Common myeloid progenitor, CD34-positive (primary cell): ENCODE measurements around the gene SEMA6B.
A peak's percentile ranks its signal among the peaks of the same experiment; 100 is the strongest.

Source experiments
- CTCF ChIA-PET: fragments of 350-600 bp; sonication (Branson Sonifier 250); formaldehyde crosslinking; loops from one replicate; lab custom pipeline; 2021; ENCODE audit warnings: antibody characterized with exemption; lab: Charles Lee
- POLR2A ChIA-PET: fragments of 350-600 bp; sonication (Branson Sonifier 250); formaldehyde crosslinking; loops from one replicate; lab custom pipeline; 2021; ENCODE audit warnings: antibody characterized with exemption; lab: Charles Lee
- DNase-seq, 3 donors: peaks; one replicate each; pipeline versions ENCODE4 v3.0.0 to v3.0.0-alpha.2; 2013
- H3K27ac ChIP-seq, 2 experiments: 1 replicate in 1 of 2; 2 replicates in 1 of 2; pipeline ENCODE4 v1.7.0; 2013; ENCODE audit warnings: inconsistent platforms in 2 of 2, low read length in 2 of 2, mild to moderate bottlenecking in 2 of 2, low read depth in 1 of 2, moderate library complexity in 1 of 2; ENCODE audit not compliant: severe bottlenecking in 2 of 2, insufficient read depth in 1 of 2, poor library complexity in 1 of 2
- H3K27me3 ChIP-seq, 5 experiments: replicated peaks in 2 of 5; 1 replicate in 3 of 5; 2 replicates in 2 of 5; pipeline versions ENCODE4 v1.6.1 to v1.7.0; 2013; ENCODE audit warnings: low read length in 4 of 5, mild to moderate bottlenecking in 2 of 5, moderate library complexity in 2 of 5, inconsistent platforms in 1 of 5; ENCODE audit not compliant: insufficient read depth in 5 of 5, control insufficient read depth in 4 of 5
- H3K36me3 ChIP-seq, 4 experiments: 1 replicate in 2 of 4; 2 replicates in 2 of 4; pipeline versions ENCODE4 v1.6.1 to v1.7.0; 2013; ENCODE audit warnings: low read length in 3 of 4, control low read depth in 1 of 4, mild to moderate bottlenecking in 1 of 4; ENCODE audit not compliant: control insufficient read depth in 4 of 4, insufficient read depth in 4 of 4
- H3K4me1 ChIP-seq, 4 experiments: 1 replicate in 3 of 4; 2 replicates in 1 of 4; pipeline versions ENCODE4 v1.6.1 to v1.7.1; 2013; ENCODE audit warnings: low read length in 3 of 4, mild to moderate bottlenecking in 3 of 4, control low read depth in 1 of 4, inconsistent platforms in 1 of 4, moderate library complexity in 1 of 4; ENCODE audit not compliant: control insufficient read depth in 4 of 4, insufficient read depth in 4 of 4; ENCODE audit errors: control extremely low read depth in 1 of 4
- H3K4me3 ChIP-seq, 7 experiments: 1 replicate in 4 of 7; 2 replicates in 3 of 7; pipeline versions ENCODE4 v1.5.1 to v1.7.0; 2013; ENCODE audit warnings: mild to moderate bottlenecking in 7 of 7, low read length in 6 of 7, moderate library complexity in 6 of 7, inconsistent platforms in 2 of 7, low read depth in 2 of 7, control low read depth in 1 of 7; ENCODE audit not compliant: insufficient read depth in 4 of 7, control insufficient read depth in 1 of 7; ENCODE audit errors: extremely low read depth in 1 of 7
- H3K9me3 ChIP-seq, 5 experiments: 1 replicate in 4 of 5; 2 replicates in 1 of 5; pipeline versions ENCODE4 v1.6.1 to v1.7.1; 2013; ENCODE audit warnings: low read length in 4 of 5, mild to moderate bottlenecking in 2 of 5, inconsistent platforms in 1 of 5, low read depth in 1 of 5, moderate library complexity in 1 of 5; ENCODE audit not compliant: control insufficient read depth in 4 of 5, insufficient read depth in 2 of 5; ENCODE audit errors: control extremely low read depth in 1 of 5
- WGBS: methylation state at CpG from one replicate; pipeline ENCODE4 v1.1.5; 2013; ENCODE audit not compliant: insufficient coverage; 5-methylcytosine and 5-hydroxymethylcytosine counted together

SEMA6B gene

GRCh38 chr19:4580021-4580901, 20.8 kb upstream of the SEMA6B start:
- Histone ChIP-seq H3K36me3 (no peaks in the 10 kb centered on the region), H3K4me3 (no peak overlapping the region), H3K27me3 (peaks cover 0 to 86% (median 21%) of the 10 kb centered on the region in 5 experiments), H3K9me3 (no peaks in the 10 kb centered on the region), H3K27ac (no peak overlapping the region), H3K4me1 (peaks cover 0 to 31% (median 29%) of the 10 kb centered on the region in 4 experiments)
- WGBS: 8% methylated on average over 26 of the region's 50 CpGs
- CTCF ChIA-PET: interaction anchor here (0.8 to 1.8 kb wide), 5 partner anchors 9 to 56 kb away, joined by 3 to 6 read pairs (median 5); no protein-coding TSS in a partner anchor
- no peak for DNase-seq
- POLR2A ChIA-PET: no interaction called here

DNA sequence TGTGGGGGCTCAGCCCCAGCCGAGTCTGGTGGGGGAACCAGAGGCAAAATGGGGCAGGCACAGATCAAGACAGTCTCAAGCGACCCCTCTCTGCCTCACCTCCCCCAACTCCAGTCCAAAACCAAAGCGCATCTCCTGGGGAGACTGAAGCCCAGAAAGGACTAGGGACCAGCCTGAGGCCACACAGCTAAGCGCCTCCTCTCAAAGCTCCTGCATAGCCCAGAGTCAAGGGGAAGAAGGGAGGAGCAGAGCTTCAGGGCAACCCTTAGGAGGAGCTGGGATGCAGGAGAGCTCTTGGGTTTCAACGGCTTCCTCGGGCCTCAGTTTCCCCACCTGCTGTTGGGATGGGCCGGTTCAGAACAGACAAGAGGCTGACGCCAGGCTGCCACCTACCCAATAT, 19.9 kb upstream of the SEMA6B start:
- Histone ChIP-seq H3K4me1 (peaks cover 0 to 27% (median 24%) of the 10 kb centered on the region in 4 experiments), H3K9me3 (no peaks in the 10 kb centered on the region), H3K27me3 (peaks cover 0 to 86% (median 16%) of the 10 kb centered on the region in 5 experiments), H3K36me3 (no peaks in the 10 kb centered on the region), H3K27ac (no peak overlapping the region), H3K4me3 (no peak overlapping the region)
- ChIA-PET POLR2A (no interaction called here), CTCF (interaction anchor here (0.8 to 1.8 kb wide), 5 partner anchors 8 to 57 kb away, joined by 3 to 5 read pairs (median 3); no protein-coding TSS in a partner anchor)
- DNase-seq: no peak
- 87% methylated on average over 7 of the region's 8 CpGs for WGBS

DNA sequence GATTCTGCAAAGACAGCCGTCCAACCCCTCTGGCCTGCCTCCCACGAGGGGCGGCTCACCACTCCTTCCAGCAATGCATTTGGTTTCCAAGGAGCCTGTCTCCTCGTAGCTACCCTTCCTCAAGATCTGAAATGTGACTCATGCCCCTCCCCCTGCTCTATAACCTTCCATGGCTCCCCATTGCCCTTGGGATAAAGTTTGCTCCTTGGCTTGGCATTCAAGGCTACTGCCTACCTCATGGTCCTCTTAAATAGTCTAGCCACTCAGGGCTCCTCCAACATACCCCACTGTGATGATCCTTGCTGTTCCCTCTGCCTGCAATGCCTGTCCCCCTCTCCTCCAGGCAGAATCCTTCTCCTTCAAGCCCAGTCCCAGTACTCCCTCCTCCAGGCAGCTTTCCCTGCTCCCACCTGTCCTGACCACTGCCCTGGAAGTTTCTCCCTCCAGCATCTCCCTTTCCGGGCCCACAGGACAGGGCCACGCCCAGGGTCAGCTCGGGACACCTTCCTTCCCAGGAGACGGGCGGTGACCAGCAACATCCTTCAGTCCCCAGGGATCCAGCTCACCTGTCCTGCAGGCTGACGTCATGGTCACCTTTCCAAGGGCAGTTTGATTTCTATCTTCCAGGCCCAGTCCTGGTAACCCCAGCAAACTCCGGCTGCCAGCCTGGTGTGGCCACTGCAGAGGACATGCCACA, 19.2 kb upstream of the SEMA6B start:
- Histone ChIP-seq H3K27ac (no peak overlapping the region), H3K9me3 (no peaks in the 10 kb centered on the region), H3K4me1 (peaks cover 0 to 20% (median 18%) of the 10 kb centered on the region in 4 experiments), H3K27me3 (peaks cover 0 to 87% (median 16%) of the 10 kb centered on the region in 5 experiments), H3K4me3 (no peak overlapping the region), H3K36me3 (no peaks in the 10 kb centered on the region)
- DNase-seq: no peak
- CTCF ChIA-PET: interaction anchor here (1.5 to 3.6 kb wide), 5 partner anchors 8 to 56 kb away, joined by 3 to 22 read pairs (median 5); no protein-coding TSS in a partner anchor
- POLR2A ChIA-PET: no interaction called here
- 89% methylated on average over 10 of the region's 11 CpGs for WGBS

DNA sequence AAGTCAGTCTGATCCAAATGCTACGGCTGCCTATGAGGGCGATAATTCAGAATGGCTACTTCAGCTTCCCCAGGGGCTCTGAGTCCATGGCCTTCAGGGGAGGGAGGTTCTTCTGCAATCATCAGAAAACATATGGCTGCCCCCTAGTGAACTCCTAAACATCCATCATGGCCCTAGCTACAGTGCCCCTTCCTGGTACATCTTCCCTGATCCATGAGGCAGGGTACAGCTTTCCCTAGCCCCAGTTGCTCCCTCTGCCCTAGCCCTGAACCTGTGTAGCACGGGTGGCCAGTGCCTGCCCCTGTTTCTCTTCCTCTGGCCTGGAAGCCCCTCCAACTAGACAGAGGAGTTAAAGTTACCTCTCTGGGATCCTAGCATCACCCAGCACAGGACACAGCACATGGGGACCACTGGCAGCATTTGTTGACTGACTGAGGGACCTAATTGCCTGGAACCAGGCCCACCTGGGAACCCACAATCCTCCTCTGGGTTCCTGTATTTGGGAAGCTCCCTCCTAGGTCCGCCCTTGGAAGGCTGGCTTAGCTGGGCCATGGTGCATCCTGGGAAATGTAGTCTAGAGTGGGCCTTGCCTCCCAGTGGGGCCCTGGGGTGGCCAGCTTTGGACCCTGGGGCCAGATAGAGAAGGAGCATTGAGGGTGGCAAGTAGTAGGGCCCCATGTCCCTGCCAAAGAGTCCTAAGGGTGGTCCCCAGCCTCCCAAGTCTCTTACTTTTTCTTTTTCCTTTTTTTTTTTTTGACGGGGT, 17.7 kb upstream of the SEMA6B start:
- ChIA-PET POLR2A (interaction anchor here (0.6 kb wide), 1 partner anchor 96 kb away, joined by 6 read pairs; no protein-coding TSS in a partner anchor), CTCF (interaction anchor here (0.8 to 3.6 kb wide), 18 partner anchors 8 to 82 kb away, joined by 3 to 36 read pairs (median 6); partner anchors contain the start of gene PLIN5)
- 94% methylated on average over 3 of the region's 5 CpGs for WGBS
- Histone ChIP-seq H3K27me3 (peaks cover 0 to 75% (median 12%) of the 10 kb centered on the region in 5 experiments), H3K9me3 (no peaks in the 10 kb centered on the region), H3K4me1 (peaks cover 0 to 13% (median 12%) of the 10 kb centered on the region in 4 experiments), H3K4me3 (no peak overlapping the region), H3K36me3 (no peaks in the 10 kb centered on the region), H3K27ac (no peak overlapping the region)
- no peak for DNase-seq

DNA sequence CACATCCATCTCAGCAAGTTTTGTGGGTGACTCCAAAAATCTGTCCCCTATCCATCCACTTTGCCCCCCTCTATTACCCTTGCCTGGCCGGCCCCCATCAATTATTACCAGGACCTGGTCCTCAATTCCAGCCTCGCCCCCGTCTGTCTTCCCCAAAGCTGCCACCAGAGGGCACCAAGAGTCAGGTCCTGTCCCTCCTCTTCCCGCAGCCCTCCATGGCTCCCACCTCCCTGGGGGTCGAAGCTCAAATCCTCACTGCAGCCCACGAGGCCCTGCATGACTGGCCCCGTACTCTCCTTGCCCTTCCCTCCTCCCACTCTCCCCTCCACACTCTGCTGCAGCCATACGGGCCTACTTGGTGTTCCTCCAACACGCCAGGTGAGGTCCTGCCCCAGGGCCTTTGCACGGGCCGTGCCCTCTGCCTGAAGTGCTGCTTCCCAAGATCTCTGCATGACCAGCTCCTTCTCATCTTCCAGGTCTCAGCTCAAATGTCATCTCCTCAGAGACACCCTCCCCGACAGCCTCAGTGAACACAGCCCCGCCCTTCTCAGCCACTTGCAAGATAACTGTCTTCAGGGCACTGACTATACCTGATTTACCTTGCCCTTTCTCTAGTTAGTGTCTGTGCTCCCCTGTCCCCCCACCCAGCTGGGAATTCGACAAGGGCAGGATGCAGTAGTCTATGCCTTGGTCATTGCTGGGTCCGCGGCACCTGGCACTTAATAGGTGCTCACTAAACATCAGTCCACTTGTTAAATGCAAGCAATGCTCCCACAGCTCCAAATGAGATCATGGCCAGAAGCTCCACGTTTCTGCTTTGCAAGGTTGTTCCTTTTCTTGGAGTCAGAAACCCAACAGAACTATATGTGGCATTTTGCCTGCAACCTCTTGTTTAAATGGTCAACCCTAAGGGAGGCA, 16.8 kb upstream of the SEMA6B start:
- Histone ChIP-seq H3K4me1 (peaks cover 0 to 13% (median 9%) of the 10 kb centered on the region in 4 experiments), H3K4me3 (no peak overlapping the region), H3K9me3 (no peaks in the 10 kb centered on the region), H3K27ac (no peak overlapping the region), H3K36me3 (no peaks in the 10 kb centered on the region), H3K27me3 (peaks cover 0 to 69% (median 8%) of the 10 kb centered on the region in 5 experiments)
- CTCF ChIA-PET: interaction anchor here (1.1 to 3.6 kb wide), 18 partner anchors 9 to 83 kb away, joined by 3 to 36 read pairs (median 6); partner anchors contain the start of gene PLIN5
- POLR2A ChIA-PET: interaction anchor here (1.1 kb wide), 1 partner anchor 60 kb away, joined by 6 read pairs; no protein-coding TSS in a partner anchor
- DNase-seq: peak; percentile 54 to 70 (median 62)
- WGBS: 54% methylated on average over 17 of the region's 17 CpGs
